Osteocyte (in vitro differentiated cells): ENCODE data around the gene KIFBP. TPM values are rescaled to one million over a fixed set of nuclear protein-coding genes. Genes with fewer than 3 reads are reported as not detected.
"Not testable (repeated sequence)": the region's sequence is repeated elsewhere in the genome, so short reads cannot be mapped to it uniquely, and the experiment has no call there.

Source experiments
- DNase-seq: peaks from one replicate; pipeline ENCODE4 v3.0.0; 2021; ENCODE audit warnings: mixed read lengths; ENCODE audit not compliant: unreplicated experiment; ENCODE audit errors: extremely low spot score
- H3K27ac Mint-ChIP-seq: one replicate; pipeline ENCODE4 v1.8.0; 2021; ENCODE audit warnings: mild to moderate bottlenecking, mixed read lengths; ENCODE audit not compliant: unreplicated experiment
- H3K27me3 Mint-ChIP-seq: one replicate; pipeline ENCODE4 v1.8.0; 2021; ENCODE audit warnings: mixed read lengths; ENCODE audit not compliant: unreplicated experiment
- H3K36me3 Mint-ChIP-seq: one replicate; pipeline ENCODE4 v1.8.0; 2021; ENCODE audit warnings: mixed read lengths; ENCODE audit not compliant: unreplicated experiment
- H3K4me1 Mint-ChIP-seq: one replicate; pipeline ENCODE4 v1.8.0; 2021; ENCODE audit warnings: mixed read lengths; ENCODE audit not compliant: unreplicated experiment
- H3K4me3 Mint-ChIP-seq: one replicate; pipeline ENCODE4 v1.8.0; 2021; ENCODE audit warnings: mild to moderate bottlenecking, moderate library complexity, mixed read lengths; ENCODE audit not compliant: unreplicated experiment
- H3K9me3 Mint-ChIP-seq: one replicate; pipeline ENCODE4 v1.8.0; 2021; ENCODE audit warnings: mixed read lengths; ENCODE audit not compliant: unreplicated experiment
- CTCF ChIP-seq: fragments of 200-600 bp; sonication (generic); IDR thresholded peaks from 2 replicates; pipeline ENCODE4 v1.5.0; 2021; ENCODE audit warnings: antibody characterized with exemption, mild to moderate bottlenecking, moderate library complexity
- total RNA-seq: library from RNA; stranded (reverse); gene quantifications from 2 replicates; pipeline ENCODE4 v1.2.1, GENCODE V29; 2021

KIFBP gene
- total RNA-seq, 1 donor from 2014 or later = 29.9 TPM

GRCh38 chr10:69037489-69037888 is 48.9 kb downstream of the KIFBP start:
- TF ChIP-seq CTCF = no peak
- H3K4me1 Mint-ChIP-seq = no peaks in the 10 kb centered on the region
- H3K36me3 Mint-ChIP-seq = no peaks in the 10 kb centered on the region
- no peaks in the 10 kb centered on the region for H3K9me3 Mint-ChIP-seq
- no peak overlapping the region for H3K27ac Mint-ChIP-seq
- no peak for DNase-seq
- H3K27me3 Mint-ChIP-seq = no peaks in the 10 kb centered on the region
- no peak overlapping the region for H3K4me3 Mint-ChIP-seq

GRCh38 chr10:69040904-69041303 is 52.3 kb downstream of the KIFBP start:
- DNase-seq, H3K27ac Mint-ChIP-seq, H3K27me3 Mint-ChIP-seq, H3K4me1 Mint-ChIP-seq, H3K36me3 Mint-ChIP-seq, H3K9me3 Mint-ChIP-seq, H3K4me3 Mint-ChIP-seq: not testable (repeated sequence)

- Mint-ChIP-seq H3K4me3 (no peak overlapping the region), H3K36me3 (no peaks in the 10 kb centered on the region), H3K27me3 (no peaks in the 10 kb centered on the region), H3K4me1 (no peaks in the 10 kb centered on the region), H3K27ac (no peak overlapping the region), H3K9me3 (no peaks in the 10 kb centered on the region)
- DNase-seq = no peak
- no peak for TF ChIP-seq CTCF
These were observed 53.8 kb downstream of the KIFBP start for GRCh38 chr10:69042417-69042816.

GRCh38 chr10:69042838-69043237 is 54.2 kb downstream of the KIFBP start:
- Mint-ChIP-seq H3K27ac (no peak overlapping the region), H3K36me3 (no peaks in the 10 kb centered on the region), H3K4me1 (no peaks in the 10 kb centered on the region), H3K4me3 (no peak overlapping the region), H3K27me3 (no peaks in the 10 kb centered on the region), H3K9me3 (no peaks in the 10 kb centered on the region)
- no peak for DNase-seq
- no peak for TF ChIP-seq CTCF

GRCh38 chr10:69043931-69044531 is 55.4 kb downstream of the KIFBP start:
- Mint-ChIP-seq H3K4me3 (no peak overlapping the region), H3K36me3 (no peaks in the 10 kb centered on the region), H3K27me3 (no peaks in the 10 kb centered on the region), H3K4me1 (no peaks in the 10 kb centered on the region), H3K27ac (no peak overlapping the region), H3K9me3 (no peaks in the 10 kb centered on the region)
- DNase-seq = no peak
- no peak for TF ChIP-seq CTCF

- no peaks in the 10 kb centered on the region for H3K36me3 Mint-ChIP-seq
These were observed 55.9 kb downstream of the KIFBP start for GRCh38 chr10:69044546-69044945.

More at GRCh38 chr10:69044546-69044945, 55.9 kb downstream of the KIFBP start:
- H3K27me3 Mint-ChIP-seq = no peaks in the 10 kb centered on the region
- TF ChIP-seq CTCF = no peak
- DNase-seq = no peak
- no peaks in the 10 kb centered on the region for H3K4me1 Mint-ChIP-seq
- no peaks in the 10 kb centered on the region for H3K9me3 Mint-ChIP-seq
- no peak overlapping the region for H3K27ac Mint-ChIP-seq
- H3K4me3 Mint-ChIP-seq = no peak overlapping the region
